ENCODE measurements around the gene ASB12. TPM values are rescaled to one million over a fixed set of nuclear protein-coding genes. Genes with fewer than 3 reads are reported as not detected.

The ASB12 gene
- total RNA-seq, 6 experiments from 2014 or later, result not detected

- H3K36me3 Mint-ChIP-seq (ENCODE audit: low read depth), result peaks cover 14% of the 10 kb centered on the region
- no peaks in the 10 kb centered on the region; the same call in 1 of the 2 replicates for H3K27me3 Mint-ChIP-seq (ENCODE audit: insufficient read depth)
- no peak overlapping the region for H3K4me3 Mint-ChIP-seq
- H3K4me1 Mint-ChIP-seq (ENCODE audit: low read depth), result no peaks in the 10 kb centered on the region
- DNase-seq, result no peak
- no peaks in the 10 kb centered on the region for H3K9me3 Mint-ChIP-seq
- no peak overlapping the region for H3K27ac Mint-ChIP-seq
- no peak for TF ChIP-seq CTCF (IDR thresholded peaks at IDR 0.05)
Observed at GRCh38 chrX:64192040-64192439, 38.4 kb downstream of the ASB12 start.

- Mint-ChIP-seq H3K36me3 (ENCODE audit: low read depth) (peaks cover 14% of the 10 kb centered on the region), H3K27me3 (ENCODE audit: insufficient read depth) (no peaks in the 10 kb centered on the region; the same call in 1 of the 2 replicates), H3K27ac (no peak overlapping the region), H3K9me3 (no peaks in the 10 kb centered on the region), H3K4me1 (ENCODE audit: low read depth) (no peaks in the 10 kb centered on the region), H3K4me3 (no peak overlapping the region)
- TF ChIP-seq CTCF (IDR thresholded peaks at IDR 0.05), result no peak
- no peak for DNase-seq
Observed at GRCh38 chrX:64191281-64192010, 39.0 kb downstream of the ASB12 start.

- H3K4me1 Mint-ChIP-seq (ENCODE audit: low read depth), result no peaks in the 10 kb centered on the region
- H3K27ac Mint-ChIP-seq, result no peak overlapping the region
- H3K36me3 Mint-ChIP-seq (ENCODE audit: low read depth), result peaks cover 14% of the 10 kb centered on the region
- H3K4me3 Mint-ChIP-seq, result no peak overlapping the region
- DNase-seq, result no peak
- no peaks in the 10 kb centered on the region; the same call in 1 of the 2 replicates for H3K27me3 Mint-ChIP-seq (ENCODE audit: insufficient read depth)
- no peaks in the 10 kb centered on the region for H3K9me3 Mint-ChIP-seq
- TF ChIP-seq CTCF (IDR thresholded peaks at IDR 0.05), result no peak
Observed at GRCh38 chrX:64190136-64190740, 40.2 kb downstream of the ASB12 start.

GRCh38 chrX:64188901-64189300 lies 41.5 kb downstream of the ASB12 start:
- H3K4me1 Mint-ChIP-seq (ENCODE audit: low read depth), result no peaks in the 10 kb centered on the region
- no peak for DNase-seq
- H3K9me3 Mint-ChIP-seq, result no peaks in the 10 kb centered on the region
- no peaks in the 10 kb centered on the region; the same call in 1 of the 2 replicates for H3K27me3 Mint-ChIP-seq (ENCODE audit: insufficient read depth)
- no peak for TF ChIP-seq CTCF (IDR thresholded peaks at IDR 0.05)
- H3K27ac Mint-ChIP-seq, result no peak overlapping the region
- H3K4me3 Mint-ChIP-seq, result no peak overlapping the region
- H3K36me3 Mint-ChIP-seq (ENCODE audit: low read depth), result peaks cover 14% of the 10 kb centered on the region

- no peaks in the 10 kb centered on the region; the same call in 1 of the 2 replicates for H3K27me3 Mint-ChIP-seq (ENCODE audit: insufficient read depth)
- H3K4me3 Mint-ChIP-seq, result no peak overlapping the region
- no peaks in the 10 kb centered on the region for H3K9me3 Mint-ChIP-seq
- H3K36me3 Mint-ChIP-seq (ENCODE audit: low read depth), result peaks cover 14% of the 10 kb centered on the region
- no peaks in the 10 kb centered on the region for H3K4me1 Mint-ChIP-seq (ENCODE audit: low read depth)
- DNase-seq, result no peak
- no peak overlapping the region for H3K27ac Mint-ChIP-seq
- no peak for TF ChIP-seq CTCF (IDR thresholded peaks at IDR 0.05)
Observed at GRCh38 chrX:64187762-64188150, 42.7 kb downstream of the ASB12 start.
